NCI-H226 (cell line): Measurements from ENCODE around the gene DNASE2.

Source experiments
- DNase-seq: peaks from one replicate; pipeline ENCODE4 v3.0.0-alpha.2; 2015

DNASE2 gene

DNA sequence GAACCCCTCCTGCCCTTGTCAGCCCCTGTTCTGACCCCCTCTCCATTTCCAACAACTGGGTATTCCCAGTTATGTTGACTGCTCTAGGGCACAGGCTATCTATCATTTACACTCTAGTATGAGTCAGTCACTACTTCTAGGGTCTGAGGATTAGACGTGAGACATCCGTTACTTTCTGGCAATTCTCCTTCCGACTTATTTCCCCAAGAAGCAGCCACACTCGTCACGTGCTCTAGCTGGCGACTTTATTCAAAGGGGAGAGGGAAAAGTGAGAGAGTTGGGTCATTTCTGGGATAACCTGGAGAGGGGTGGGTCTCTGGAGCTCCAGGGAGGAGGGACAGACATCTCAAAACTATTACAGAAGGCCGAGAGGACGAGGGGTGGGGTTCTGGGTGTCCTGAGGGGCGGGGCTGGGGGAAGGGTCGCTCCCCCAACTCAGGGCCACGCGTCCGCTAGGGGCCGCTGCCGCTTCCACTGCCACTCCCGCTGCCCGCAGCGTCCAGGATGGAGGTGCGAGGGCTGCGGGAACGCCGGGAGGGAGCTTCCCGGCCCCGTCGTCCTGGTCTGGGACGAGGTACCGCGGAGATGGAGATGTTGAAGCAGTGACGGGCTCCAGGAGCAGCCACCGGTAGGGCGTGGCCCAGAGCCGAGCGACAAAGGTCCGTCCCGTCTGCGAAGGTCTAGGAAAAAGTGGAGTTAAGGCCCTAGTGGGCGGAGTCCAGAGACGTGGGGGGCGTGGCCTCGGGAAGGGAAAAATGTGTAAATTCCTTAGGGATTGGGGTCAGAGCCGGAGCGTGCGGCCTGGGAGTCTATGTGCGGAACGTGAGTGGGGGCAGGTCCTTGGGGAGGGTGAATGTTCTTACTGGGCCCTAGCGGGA, 55.8 kb downstream of the DNASE2 start:
- no peak for DNase-seq
